ENCODE results near the gene DCANP1. TPM values are rescaled to one million over a fixed set of nuclear protein-coding genes. Genes with fewer than 3 reads are reported as not detected.

DCANP1 gene
- polyA plus RNA-seq, 2 of the 4 experiments (the other 2 are of a cell fraction), result not detected

- TF ChIP-seq, protein P1, sequence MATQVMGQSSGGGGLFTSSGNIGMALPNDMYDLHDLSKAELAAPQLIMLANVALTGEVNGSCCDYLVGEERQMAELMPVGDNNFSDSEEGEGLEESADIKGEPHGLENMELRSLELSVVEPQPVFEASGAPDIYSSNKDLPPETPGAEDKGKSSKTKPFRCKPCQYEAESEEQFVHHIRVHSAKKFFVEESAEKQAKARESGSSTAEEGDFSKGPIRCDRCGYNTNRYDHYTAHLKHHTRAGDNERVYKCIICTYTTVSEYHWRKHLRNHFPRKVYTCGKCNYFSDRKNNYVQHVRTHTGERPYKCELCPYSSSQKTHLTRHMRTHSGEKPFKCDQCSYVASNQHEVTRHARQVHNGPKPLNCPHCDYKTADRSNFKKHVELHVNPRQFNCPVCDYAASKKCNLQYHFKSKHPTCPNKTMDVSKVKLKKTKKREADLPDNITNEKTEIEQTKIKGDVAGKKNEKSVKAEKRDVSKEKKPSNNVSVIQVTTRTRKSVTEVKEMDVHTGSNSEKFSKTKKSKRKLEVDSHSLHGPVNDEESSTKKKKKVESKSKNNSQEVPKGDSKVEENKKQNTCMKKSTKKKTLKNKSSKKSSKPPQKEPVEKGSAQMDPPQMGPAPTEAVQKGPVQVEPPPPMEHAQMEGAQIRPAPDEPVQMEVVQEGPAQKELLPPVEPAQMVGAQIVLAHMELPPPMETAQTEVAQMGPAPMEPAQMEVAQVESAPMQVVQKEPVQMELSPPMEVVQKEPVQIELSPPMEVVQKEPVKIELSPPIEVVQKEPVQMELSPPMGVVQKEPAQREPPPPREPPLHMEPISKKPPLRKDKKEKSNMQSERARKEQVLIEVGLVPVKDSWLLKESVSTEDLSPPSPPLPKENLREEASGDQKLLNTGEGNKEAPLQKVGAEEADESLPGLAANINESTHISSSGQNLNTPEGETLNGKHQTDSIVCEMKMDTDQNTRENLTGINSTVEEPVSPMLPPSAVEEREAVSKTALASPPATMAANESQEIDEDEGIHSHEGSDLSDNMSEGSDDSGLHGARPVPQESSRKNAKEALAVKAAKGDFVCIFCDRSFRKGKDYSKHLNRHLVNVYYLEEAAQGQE (IDR thresholded peaks at IDR 0.05), result no peak
- TF ChIP-seq POLR2AphosphoS2 (conservative IDR thresholded peaks at IDR 0.05; ENCODE audit: low read length) (no peak), SREBF2 (IDR thresholded peaks at IDR 0.05) (no peak), KDM1A (IDR thresholded peaks at IDR 0.05; ENCODE audit: low read depth) (no peak)
These were observed 46.3 kb downstream of the DCANP1 start (continued) for GRCh38 chr5:135400866-135401265.

DNA sequence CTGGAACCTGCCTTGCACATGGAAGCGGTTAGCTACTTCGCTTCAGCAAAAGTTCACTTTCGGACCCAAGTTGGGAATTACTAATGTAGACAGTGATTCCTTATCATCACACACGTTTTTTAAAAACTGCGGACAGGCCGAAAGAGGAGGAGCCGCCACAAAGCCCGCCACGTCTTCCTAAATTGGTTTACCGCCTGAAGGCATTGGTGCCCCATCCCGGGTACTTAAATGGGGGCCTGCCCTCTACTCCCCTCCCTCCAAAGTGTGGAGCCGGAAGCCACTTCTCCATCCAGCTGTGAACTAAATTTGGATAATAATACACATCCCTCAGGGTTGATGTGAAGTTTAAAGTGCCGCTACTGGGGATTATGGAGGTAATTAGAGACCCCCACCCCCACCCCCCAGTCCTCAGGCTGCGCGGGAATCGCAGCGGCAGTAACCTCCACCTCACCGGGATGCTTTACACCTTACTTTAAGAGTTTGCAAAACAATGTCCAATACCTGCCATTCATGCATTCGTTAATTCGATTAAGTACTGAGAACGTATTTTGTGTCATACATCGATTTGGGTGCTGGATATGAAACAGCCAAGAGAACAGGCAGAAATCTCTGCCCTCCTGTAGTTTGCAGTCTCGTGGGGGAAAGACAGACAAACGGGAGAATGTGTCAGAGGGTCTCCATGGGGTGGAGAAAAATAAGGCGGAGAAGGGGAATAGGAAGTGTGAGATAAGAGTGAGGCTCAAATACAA is 47.2 kb downstream of the DCANP1 start:
- CTCF ChIA-PET, result interaction anchor here (2.4 kb wide), 1 partner anchor 25 kb away, joined by 7 read pairs; no protein-coding TSS in a partner anchor
- FAIRE-seq (no peak), ATAC-seq (no peak), DNase-seq (ENCODE audit: low read depth in 1 of 2, low spot score in 1 of 2) (no peak)
- peak overlapping the region; percentile 95 for H3K4me2 ChIP-seq
- H3K4me3 ChIP-seq, result peak overlapping the region; percentile 97
- 89% methylated on average over 25 of the region's 25 CpGs for WGBS (ENCODE audit: missing lambda C conversion rate)
- POLR2A ChIA-PET, result interaction anchor here (1.3 kb wide), 1 partner anchor 24 kb away, joined by 6 read pairs; no protein-coding TSS in a partner anchor
- H3K4me1 ChIP-seq, result peaks cover 22% of the 10 kb centered on the region
- H3K9me3 ChIP-seq, result 0 out of 3 replicates have a peak, but pooled peaks cover under 1% of the 10 kb centered on the region
- TF ChIP-seq RFX5 (IDR thresholded peaks at IDR 0.05) (no peak), EHMT2 (IDR thresholded peaks at IDR 0.05; ENCODE audit: low read depth) (no peak), FOXS1 (CRISPR knock-in tag; IDR thresholded peaks at IDR 0.05) (no peak)
- peak overlapping the region; percentile 91 to 98 for H3K27ac ChIP-seq

DNA sequence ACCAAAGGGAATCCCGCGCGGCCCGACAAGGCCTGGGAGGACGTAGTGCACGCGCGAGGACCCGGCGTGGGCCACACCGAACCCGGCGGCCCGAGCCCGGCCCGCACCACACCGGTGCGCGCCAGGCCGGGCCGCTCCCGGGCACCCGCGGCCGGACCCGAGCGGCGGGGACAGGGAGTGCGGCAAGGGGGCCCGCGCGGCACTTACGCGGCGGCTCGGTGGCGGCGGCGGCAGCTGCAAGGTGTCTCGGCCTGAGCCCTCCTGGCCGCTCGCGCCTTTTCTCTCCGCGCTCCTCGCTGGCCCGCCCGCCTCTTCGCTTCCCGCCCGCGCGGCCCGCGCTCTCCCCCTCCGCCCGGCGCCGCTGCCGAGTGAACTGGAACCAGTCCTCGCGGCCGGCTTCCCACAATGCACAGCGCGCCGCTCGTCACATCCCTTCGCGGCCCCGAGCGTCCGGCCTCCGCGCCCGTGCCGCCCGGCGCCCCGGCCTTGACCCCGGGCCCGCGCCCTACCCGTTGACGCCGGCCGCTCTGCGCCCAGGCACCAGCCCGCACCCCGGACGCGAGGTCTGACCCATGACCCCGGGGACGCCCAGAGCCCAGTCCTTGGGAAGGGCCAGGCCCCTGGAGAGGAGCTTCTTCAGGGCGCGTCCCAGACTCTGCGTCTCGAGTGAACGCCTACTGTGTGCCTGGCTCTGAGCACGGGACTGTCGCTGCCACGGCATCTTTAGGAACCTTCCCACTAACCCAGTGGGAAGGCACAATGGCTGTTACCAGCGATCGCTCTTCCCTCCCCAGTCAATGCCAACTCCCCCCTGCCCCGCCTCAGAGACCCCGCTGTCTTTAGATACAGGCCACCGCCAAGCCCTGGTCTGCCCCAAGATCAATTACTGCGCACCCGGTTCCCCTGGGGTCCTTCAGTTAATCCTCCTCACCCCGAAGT is 48.0 kb downstream of the DCANP1 start, which contains the start of gene MACROH2A1:
Gene MACROH2A1, minus strand, starts transcription at position 377 of the 939 bp plus-strand sequence. CDS start 10,138 bp downstream, outside the sequence.
- ChIA-PET CTCF (interaction anchor here (2.4 kb wide), 1 partner anchor 26 kb away, joined by 7 read pairs; no protein-coding TSS in a partner anchor), POLR2A (interaction anchor here (1.3 kb wide), 1 partner anchor 25 kb away, joined by 6 read pairs; no protein-coding TSS in a partner anchor)
- FAIRE-seq (no peak), ATAC-seq (peak; percentile 90 to 92), DNase-seq (ENCODE audit: low read depth in 1 of 2, low spot score in 1 of 2) (peak; percentile 63 to 86)
- peak within 1 kb of the TSS; percentile 97 for H3K4me3 ChIP-seq
- peak within 1 kb of the TSS; percentile 91 to 98 for H3K27ac ChIP-seq
- no peaks in the 10 kb centered on the region for H3K9me3 ChIP-seq
- 29% methylated on average over 19 of the region's 109 CpGs for WGBS (ENCODE audit: missing lambda C conversion rate)
- peak within 1 kb of the TSS; percentile 95 for H3K4me2 ChIP-seq
- H3K4me1 ChIP-seq, result peaks cover 22% of the 10 kb centered on the region
- TF ChIP-seq POLR2A (IDR thresholded peaks at IDR 0.05; ENCODE audit: low read length), result peak; percentile 91
- peak; percentile 78 to 82 for TF ChIP-seq JUN (IDR thresholded peaks at IDR 0.05)
- TF ChIP-seq NR3C1 (IDR thresholded peaks at IDR 0.05), result no peak
- TF ChIP-seq RAD21 (conservative IDR thresholded peaks at IDR 0.05 in 1 of 2, IDR thresholded peaks at IDR 0.05 in 1 of 2), result no peak
- TF ChIP-seq MYC (IDR thresholded peaks at IDR 0.05; ENCODE audit: borderline replicate concordance, low read length), result peak; percentile 59; the same call in 1 of the 2 replicates
- TF ChIP-seq, protein P2, sequence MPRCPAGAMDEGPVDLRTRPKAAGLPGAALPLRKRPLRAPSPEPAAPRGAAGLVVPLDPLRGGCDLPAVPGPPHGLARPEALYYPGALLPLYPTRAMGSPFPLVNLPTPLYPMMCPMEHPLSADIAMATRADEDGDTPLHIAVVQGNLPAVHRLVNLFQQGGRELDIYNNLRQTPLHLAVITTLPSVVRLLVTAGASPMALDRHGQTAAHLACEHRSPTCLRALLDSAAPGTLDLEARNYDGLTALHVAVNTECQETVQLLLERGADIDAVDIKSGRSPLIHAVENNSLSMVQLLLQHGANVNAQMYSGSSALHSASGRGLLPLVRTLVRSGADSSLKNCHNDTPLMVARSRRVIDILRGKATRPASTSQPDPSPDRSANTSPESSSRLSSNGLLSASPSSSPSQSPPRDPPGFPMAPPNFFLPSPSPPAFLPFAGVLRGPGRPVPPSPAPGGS (IDR thresholded peaks at IDR 0.05), result peak; percentile 51; the same call in 1 of the 3 replicates
- TF ChIP-seq, protein P3, sequence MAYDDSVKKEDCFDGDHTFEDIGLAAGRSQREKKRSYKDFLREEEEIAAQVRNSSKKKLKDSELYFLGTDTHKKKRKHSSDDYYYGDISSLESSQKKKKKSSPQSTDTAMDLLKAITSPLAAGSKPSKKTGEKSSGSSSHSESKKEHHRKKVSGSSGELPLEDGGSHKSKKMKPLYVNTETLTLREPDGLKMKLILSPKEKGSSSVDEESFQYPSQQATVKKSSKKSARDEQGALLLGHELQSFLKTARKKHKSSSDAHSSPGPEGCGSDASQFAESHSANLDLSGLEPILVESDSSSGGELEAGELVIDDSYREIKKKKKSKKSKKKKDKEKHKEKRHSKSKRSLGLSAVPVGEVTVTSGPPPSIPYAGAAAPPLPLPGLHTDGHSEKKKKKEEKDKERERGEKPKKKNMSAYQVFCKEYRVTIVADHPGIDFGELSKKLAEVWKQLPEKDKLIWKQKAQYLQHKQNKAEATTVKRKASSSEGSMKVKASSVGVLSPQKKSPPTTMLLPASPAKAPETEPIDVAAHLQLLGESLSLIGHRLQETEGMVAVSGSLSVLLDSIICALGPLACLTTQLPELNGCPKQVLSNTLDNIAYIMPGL (CRISPR knock-in tag; IDR thresholded peaks at IDR 0.05; ENCODE audit: borderline replicate concordance), result peak; percentile 41; the same call in 1 of the 2 replicates
- peak; percentile 24 for TF ChIP-seq PHF8 (IDR thresholded peaks at IDR 0.05; ENCODE audit: borderline replicate concordance, low read depth)
- TF ChIP-seq ZSCAN20 (CRISPR knock-in tag; IDR thresholded peaks at IDR 0.05), result peak; percentile 55; the same call in 1 of the 2 replicates
- peak; percentile 52; the same call in 1 of the 2 replicates for TF ChIP-seq BHLHE40 (IDR thresholded peaks at IDR 0.05; ENCODE audit: low read depth, low read length)
- TF ChIP-seq EHF (CRISPR knock-in tag; IDR thresholded peaks at IDR 0.05), result 0 out of 2 replicates have a peak, but pooled peaks have one; percentile 56
- peak; percentile 77; the same call in 1 of the 2 replicates for TF ChIP-seq HOXB13 (CRISPR knock-in tag; IDR thresholded peaks at IDR 0.05; ENCODE audit: low read depth)
- peak; percentile 65 for TF ChIP-seq MAX (IDR thresholded peaks at IDR 0.05)
- TF ChIP-seq FOSB (CRISPR knock-in tag; IDR thresholded peaks at IDR 0.05), result no peak
- TF ChIP-seq E2F6 (IDR thresholded peaks at IDR 0.05; ENCODE audit: borderline replicate concordance, low read depth), result peak; percentile 44; the same call in 1 of the 2 replicates
- TF ChIP-seq MAFK (IDR thresholded peaks at IDR 0.05; ENCODE audit: partially characterized antibody), result no peak
- peak; percentile 73 for TF ChIP-seq HOXB5 (CRISPR knock-in tag; IDR thresholded peaks at IDR 0.05)
